Panc1 (cell line): ENCODE measurements around the gene PRSS33. TPM values are rescaled to one million over a fixed set of nuclear protein-coding genes. Genes with fewer than 3 reads are reported as not detected.
A peak's percentile ranks its signal among the peaks of the same experiment; 100 is the strongest.

Source experiments
- ATAC-seq: fragments of 200-7000 bp; cut with Tn5 transposase; 2 replicates; pipeline ENCODE4 v1.9.1; 2020; ENCODE audit warnings: mild to moderate bottlenecking, moderate library complexity
- BruUV-seq: library from RNA; stranded (reverse); fragments of 400-500 nt; replicated peaks from 2 replicates; lab custom pipeline; 2021; lab: Mats Ljungman, UMichigan
- CTCF ChIA-PET: fragments of 300-600 bp; sonication (Branson Sonifier 250); formaldehyde crosslinking; loops from one replicate; lab custom pipeline; 2022; ENCODE audit warnings: antibody characterized with exemption; lab: Charles Lee
- POLR2A ChIA-PET: fragments of 300-600 bp; sonication (Branson Sonifier 250); formaldehyde crosslinking; loops from one replicate; lab custom pipeline; 2022; ENCODE audit warnings: antibody characterized with exemption; lab: Charles Lee
- DNase-seq: peaks from one replicate; pipeline ENCODE4 v3.0.0-alpha.2; 2010; ENCODE audit warnings: low read depth, low spot score
- H3K27ac ChIP-seq: 2 replicates; pipeline ENCODE4 v1.5.1; 2011; ENCODE audit warnings: mild to moderate bottlenecking, low read length, inconsistent platforms
- H3K27me3 ChIP-seq: fragments of 200-500 bp; sonication (Bioruptor generic); 2 replicates; pipeline ENCODE4 v1.6.0; 2014; ENCODE audit warnings: low read length, inconsistent platforms; ENCODE audit not compliant: control insufficient read depth, insufficient read depth
- H3K36me3 ChIP-seq: fragments of 200-500 bp; sonication (Bioruptor generic); 2 replicates; pipeline ENCODE4 v1.5.1; 2014; ENCODE audit warnings: inconsistent platforms, mild to moderate bottlenecking, low read length, moderate library complexity; ENCODE audit not compliant: control insufficient read depth, insufficient read depth
- H3K4me1 ChIP-seq: 2 replicates; pipeline ENCODE4 v1.5.1; 2011; ENCODE audit warnings: inconsistent platforms, mild to moderate bottlenecking, low read length, moderate library complexity; ENCODE audit not compliant: control insufficient read depth, insufficient read depth
- H3K4me3 ChIP-seq, 2 experiments: 2 replicates each; pipeline ENCODE4 v1.5.1; 2011 to 2012; ENCODE audit warnings: low read depth in 2 of 2, low read length in 2 of 2, mild to moderate bottlenecking in 2 of 2, inconsistent platforms in 1 of 2, moderate library complexity in 1 of 2
- H3K9me3 ChIP-seq: fragments of 200-500 bp; sonication (Bioruptor generic); 2 replicates; pipeline ENCODE4 v1.5.1; 2014; ENCODE audit warnings: low read depth, mild to moderate bottlenecking, inconsistent platforms, low read length, moderate library complexity; ENCODE audit not compliant: control insufficient read depth, insufficient read depth
- CTCF ChIP-seq: fragments of 450-650 bp; IDR thresholded peaks from 2 replicates; pipeline ENCODE4 v1.5.1; 2017; ENCODE audit warnings: mild to moderate bottlenecking
- POLR2AphosphoS5 ChIP-seq: IDR thresholded peaks from 2 replicates; pipeline ENCODE4 v1.6.1; 2012; ENCODE audit warnings: mild to moderate bottlenecking, low read depth, low read length, moderate library complexity
- REST ChIP-seq, 2 experiments: IDR thresholded peaks; 2 replicates each; pipeline ENCODE4 v1.6.1; 2011 to 2012; ENCODE audit warnings: low read depth in 2 of 2, control low read depth in 1 of 2, low read length in 1 of 2, mild to moderate bottlenecking in 1 of 2, moderate library complexity in 1 of 2; ENCODE audit not compliant: insufficient read depth in 1 of 2
- SIN3A ChIP-seq: IDR thresholded peaks from 2 replicates; pipeline ENCODE4 v1.6.1; 2012; ENCODE audit warnings: low read depth, mild to moderate bottlenecking, low read length, moderate library complexity, borderline replicate concordance; ENCODE audit not compliant: insufficient read depth
- TCF7L2 ChIP-seq: IDR thresholded peaks from 2 replicates; pipeline ENCODE4 v1.6.1; 2011; ENCODE audit warnings: mild to moderate bottlenecking, low read depth, low read length, inconsistent platforms
- in situ Hi-C: cut with HindIII; loops from 2 replicates; pipeline ENCODE4 v1.10.0; 2016; ENCODE audit warnings: low sequenced_read_pairs, low pct_unique_long_range_greater_than_20kb
- intact Hi-C: fragments of 100-400 bp; cut with micrococcal nuclease; formaldehyde crosslinking; loops from one replicate; pipeline ENCODE4 v1.10.0; 2022; ENCODE audit not compliant: unreplicated experiment
- total RNA-seq: library from RNA; stranded (reverse); gene quantifications from one replicate; pipeline ENCODE4 v1.2.1, GENCODE V29; 2021; ENCODE audit not compliant: unreplicated experiment

The PRSS33 gene
- total RNA-seq, 1 experiment from 2014 or later: 0.59 TPM

- ATAC-seq (peak; percentile 2; the same call in 1 of the 2 replicates), DNase-seq (no peak)
- TF ChIP-seq SIN3A (no peak), REST (IDR thresholded peaks at IDR 0.05; ENCODE audit: insufficient read depth in 1 of 2, low read depth in 2 of 2, low read length in 1 of 2) (no peak), CTCF (no peak), TCF7L2 (no peak), POLR2AphosphoS5 (no peak)
- peak overlapping the region; percentile 48; the same call in 1 of the 2 replicates for H3K27ac ChIP-seq
- BruUV-seq: no TSS peak
- peaks cover 6% of the 10 kb centered on the region for H3K4me1 ChIP-seq
- H3K9me3 ChIP-seq: no peaks in the 10 kb centered on the region
- POLR2A ChIA-PET: interaction anchor here (0.5 kb wide), 1 partner anchor 45 kb away, joined by 3 read pairs; no protein-coding TSS in a partner anchor
- intact Hi-C loops (no loop called here), in situ Hi-C loops (no loop called here)
- no peak overlapping the region for H3K4me3 ChIP-seq
- no peaks in the 10 kb centered on the region for H3K27me3 ChIP-seq
- H3K36me3 ChIP-seq: no peaks in the 10 kb centered on the region
- CTCF ChIA-PET: no interaction called here
These were observed 48.7 kb downstream of the PRSS33 start for GRCh38 chr16:2738615-2739014.

GRCh38 chr16:2737895-2738418 is 49.4 kb downstream of the PRSS33 start:
- no peak overlapping the region for H3K4me3 ChIP-seq
- no peak overlapping the region for H3K27ac ChIP-seq
- no peaks in the 10 kb centered on the region for H3K27me3 ChIP-seq
- intact Hi-C loops: no loop called here
- ATAC-seq (no peak), DNase-seq (no peak)
- ChIA-PET POLR2A (no interaction called here), CTCF (no interaction called here)
- no peaks in the 10 kb centered on the region for H3K9me3 ChIP-seq
- in situ Hi-C loops: no loop called here
- H3K36me3 ChIP-seq: no peaks in the 10 kb centered on the region
- no TSS peak for BruUV-seq
- peaks cover 6% of the 10 kb centered on the region for H3K4me1 ChIP-seq
- TF ChIP-seq TCF7L2 (no peak), REST (IDR thresholded peaks at IDR 0.05; ENCODE audit: insufficient read depth in 1 of 2, low read depth in 2 of 2, low read length in 1 of 2) (no peak), SIN3A (no peak)
